Memory B cell (primary cell): ENCODE results near the gene SLC4A2.

ENCODE experiments used
- ATAC-seq: fragments of 150-1000 bp; cut with Tn5 transposase; 2 replicates; pipeline ENCODE4 v1.10.0; 2021; ENCODE audit warnings: low read depth, mild to moderate bottlenecking, moderate library complexity
- DNase-seq, 2 donors: peaks; one replicate each; pipeline ENCODE4 v3.0.0; 2022; ENCODE audit warnings: low spot score in 2 of 2
- H3K27ac Mint-ChIP-seq: one replicate; pipeline ENCODE4 v1.8.0; 2022; ENCODE audit warnings: mild to moderate bottlenecking, moderate library complexity, mixed read lengths
- H3K27me3 Mint-ChIP-seq: one replicate; pipeline ENCODE4 v1.8.0; 2022; ENCODE audit warnings: mixed read lengths
- H3K36me3 Mint-ChIP-seq: one replicate; pipeline ENCODE4 v1.8.0; 2022; ENCODE audit warnings: mild to moderate bottlenecking, mixed read lengths
- H3K4me1 Mint-ChIP-seq: one replicate; pipeline ENCODE4 v1.8.0; 2022; ENCODE audit warnings: mixed read lengths
- H3K4me3 Mint-ChIP-seq: one replicate; pipeline ENCODE4 v1.8.0; 2022; ENCODE audit warnings: mild to moderate bottlenecking, moderate library complexity, mixed read lengths
- H3K9me3 Mint-ChIP-seq: one replicate; pipeline ENCODE4 v1.8.0; 2022; ENCODE audit warnings: mixed read lengths

The SLC4A2 gene

DNA sequence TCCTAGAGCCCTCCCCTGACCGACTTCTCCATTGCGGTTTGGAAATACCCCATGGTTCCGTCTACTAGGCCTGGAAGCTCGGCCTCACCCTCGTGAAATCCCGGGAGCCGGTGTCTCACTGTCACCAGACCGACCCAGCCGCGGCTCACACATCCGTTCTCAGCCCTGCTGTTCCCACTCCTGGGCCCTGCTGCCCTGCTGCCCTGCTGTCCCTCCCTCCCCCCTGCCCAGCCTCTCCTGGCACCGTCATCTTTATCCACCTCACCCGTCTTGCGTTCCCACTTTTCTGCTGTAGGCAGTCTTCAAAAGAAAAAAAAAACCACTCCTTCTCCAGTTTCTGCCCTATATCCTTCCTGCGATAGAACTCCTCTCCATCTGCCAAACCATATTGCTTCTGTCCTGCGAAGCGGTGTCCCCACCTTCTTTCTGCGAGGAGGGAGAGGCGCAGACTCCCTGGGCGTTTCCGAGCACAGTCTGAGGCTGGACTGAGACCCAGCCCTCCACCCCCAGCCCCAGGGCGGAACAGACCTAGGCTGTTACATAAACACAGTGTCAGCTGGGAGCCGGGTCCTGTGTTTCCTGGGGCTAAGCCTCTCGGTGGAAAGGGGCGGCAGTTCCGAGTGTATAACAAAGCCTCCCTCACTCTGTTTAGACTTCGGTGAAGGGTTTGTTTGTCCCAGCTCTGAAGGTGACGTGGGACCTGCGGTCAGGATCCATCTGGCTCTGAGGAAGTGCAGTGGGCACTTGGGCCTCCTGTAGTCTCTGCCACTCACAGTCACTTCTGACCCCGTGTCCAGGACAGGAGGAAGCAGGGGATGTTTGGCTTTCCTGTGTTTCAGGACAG is 29.7 kb downstream of the SLC4A2 start:
- DNase-seq (no peak), ATAC-seq (no peak)
- Mint-ChIP-seq H3K4me1 (peaks cover 23% of the 10 kb centered on the region), H3K27me3 (peaks cover 2% of the 10 kb centered on the region), H3K4me3 (peak overlapping the region; percentile 43), H3K27ac (peak overlapping the region; percentile 7), H3K9me3 (no peaks in the 10 kb centered on the region), H3K36me3 (no peaks in the 10 kb centered on the region)

DNA sequence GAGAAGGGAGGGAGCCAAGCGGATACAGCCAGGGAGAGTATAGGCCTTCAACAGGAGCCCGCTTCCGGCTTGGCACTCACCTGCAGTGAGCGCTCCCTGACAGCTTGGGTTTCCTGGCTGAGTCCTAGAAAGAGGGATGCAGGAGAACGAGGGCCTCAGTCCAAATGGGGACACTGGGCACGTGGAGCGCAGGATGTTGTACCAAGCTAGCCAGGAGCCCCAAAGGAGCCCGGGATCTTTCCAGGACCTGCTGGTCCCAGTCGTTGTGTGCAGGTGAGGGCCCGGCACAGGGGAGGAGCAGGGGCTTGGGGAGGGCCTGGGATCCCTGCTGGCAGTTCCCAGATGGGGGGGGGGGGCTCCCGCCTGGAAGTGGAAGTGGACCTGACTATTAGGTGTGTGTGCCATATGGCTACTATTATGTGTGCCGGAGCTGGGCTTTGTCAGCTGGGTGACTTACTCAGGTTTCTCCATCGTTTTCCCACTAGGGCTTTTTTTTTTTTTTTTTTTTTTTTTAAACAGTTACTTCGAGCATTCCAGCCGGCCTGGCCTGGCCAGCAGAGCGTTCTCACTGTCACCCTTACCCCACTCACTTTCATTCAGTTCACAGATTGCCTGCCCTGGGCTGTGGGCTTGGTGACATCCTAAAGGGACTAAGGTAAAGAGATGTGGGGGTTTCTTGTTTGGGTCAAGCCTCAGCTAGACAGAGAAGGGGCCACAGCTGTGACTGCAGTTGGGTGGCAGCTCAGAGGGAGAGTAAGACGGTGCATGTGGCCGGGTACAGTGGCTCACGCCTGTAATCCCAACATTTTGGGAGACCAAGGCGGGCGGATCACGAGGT is 30.7 kb downstream of the SLC4A2 start:
- no peak for ATAC-seq
- DNase-seq = no peak
- Mint-ChIP-seq H3K9me3 (no peaks in the 10 kb centered on the region), H3K27me3 (no peaks in the 10 kb centered on the region), H3K27ac (no peak overlapping the region), H3K36me3 (no peaks in the 10 kb centered on the region), H3K4me1 (peaks cover 20% of the 10 kb centered on the region), H3K4me3 (no peak overlapping the region)

DNA sequence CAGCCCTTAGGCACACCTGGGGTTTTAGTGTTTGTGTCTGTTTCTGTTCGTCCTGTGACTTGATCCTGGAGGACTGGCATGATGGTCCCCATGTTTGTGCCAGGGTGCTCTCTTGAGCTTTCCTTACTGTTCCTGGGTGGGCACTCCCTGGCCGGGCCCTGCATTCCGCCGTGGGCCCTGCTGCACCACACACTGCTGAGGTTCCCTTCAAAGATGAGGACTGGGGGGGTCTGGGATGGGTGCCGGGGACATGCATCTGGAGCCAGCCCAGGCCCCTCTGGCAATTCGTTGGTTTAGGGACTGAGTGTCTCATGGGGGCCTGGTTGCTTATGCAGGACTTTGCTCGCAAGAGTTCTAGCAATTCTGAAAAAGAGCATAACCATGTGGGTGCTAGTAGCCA is 31.6 kb downstream of the SLC4A2 start:
- no peaks in the 10 kb centered on the region for H3K36me3 Mint-ChIP-seq
- H3K27me3 Mint-ChIP-seq = no peaks in the 10 kb centered on the region
- H3K9me3 Mint-ChIP-seq = no peaks in the 10 kb centered on the region
- no peak for DNase-seq
- no peak overlapping the region for H3K4me3 Mint-ChIP-seq
- peaks cover 11% of the 10 kb centered on the region for H3K4me1 Mint-ChIP-seq
- no peak overlapping the region for H3K27ac Mint-ChIP-seq
- ATAC-seq = no peak

DNA sequence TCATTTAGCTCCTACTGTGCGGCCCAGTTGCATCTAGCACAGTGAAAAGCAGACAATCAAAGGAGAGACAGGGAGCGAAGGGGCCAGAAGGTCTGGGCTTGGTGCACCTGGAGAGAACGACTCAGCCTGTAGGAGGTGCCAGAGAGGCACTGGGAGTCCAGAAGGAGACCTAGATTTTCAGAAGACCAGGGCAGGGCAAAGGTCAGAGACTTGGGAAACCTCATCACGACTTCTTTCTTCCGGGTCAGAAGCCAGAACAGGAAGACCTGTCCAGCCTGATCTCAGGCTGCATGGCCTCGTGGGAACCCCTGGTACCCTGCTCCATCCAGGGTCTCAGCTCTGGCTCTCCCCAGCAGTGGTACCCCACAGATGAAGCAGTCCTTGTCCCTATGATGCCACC is 32.0 kb downstream of the SLC4A2 start:
- no peaks in the 10 kb centered on the region for H3K27me3 Mint-ChIP-seq
- H3K9me3 Mint-ChIP-seq = no peaks in the 10 kb centered on the region
- H3K4me1 Mint-ChIP-seq = peaks cover 11% of the 10 kb centered on the region
- DNase-seq (no peak), ATAC-seq (no peak)
- H3K36me3 Mint-ChIP-seq = no peaks in the 10 kb centered on the region
- no peak overlapping the region for H3K4me3 Mint-ChIP-seq
- H3K27ac Mint-ChIP-seq = no peak overlapping the region

DNA sequence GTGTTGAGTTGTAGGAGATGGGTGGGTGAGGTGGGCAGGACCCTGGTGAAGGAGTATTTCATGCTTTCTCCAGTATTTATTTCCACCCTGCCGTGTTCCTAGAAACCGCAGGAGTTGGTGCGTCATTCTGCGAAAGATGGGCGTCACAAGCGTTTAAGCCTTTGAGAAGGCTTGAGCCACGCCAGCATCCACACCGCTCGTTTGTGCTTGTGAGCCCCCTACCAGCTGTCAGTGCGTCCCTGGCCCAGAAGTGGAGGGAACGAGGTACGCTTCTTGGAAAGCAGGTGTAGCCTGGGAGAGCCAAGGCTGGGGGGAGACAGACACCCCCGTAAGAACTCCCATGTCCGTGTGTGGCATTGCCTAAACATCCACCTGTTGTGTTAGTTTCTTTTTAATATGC is 32.6 kb downstream of the SLC4A2 start:
- Mint-ChIP-seq H3K4me1 (peaks cover 11% of the 10 kb centered on the region), H3K36me3 (no peaks in the 10 kb centered on the region), H3K4me3 (no peak overlapping the region), H3K9me3 (no peaks in the 10 kb centered on the region), H3K27me3 (no peaks in the 10 kb centered on the region), H3K27ac (no peak overlapping the region)
- DNase-seq (no peak), ATAC-seq (no peak)

DNA sequence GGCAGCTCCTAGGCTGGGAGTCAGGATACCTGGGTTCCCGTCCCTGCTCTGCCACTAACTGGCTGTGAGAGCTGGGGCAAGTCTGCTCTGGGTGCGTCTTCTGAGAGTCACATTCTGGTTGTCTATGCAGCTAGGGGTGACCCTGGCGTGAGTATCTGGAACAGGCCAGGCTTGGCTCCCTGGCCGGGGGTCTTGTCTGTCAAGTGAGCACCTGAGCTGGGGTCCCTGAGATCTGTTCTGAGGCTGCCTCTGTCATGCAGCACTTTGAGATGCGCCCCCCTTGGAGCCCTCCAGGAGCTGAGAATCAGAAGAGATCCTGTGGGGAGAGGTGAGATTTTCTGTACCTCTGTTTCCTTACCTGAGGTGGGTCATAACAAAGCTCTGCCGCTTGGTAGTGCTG is 34.4 kb downstream of the SLC4A2 start:
- no peaks in the 10 kb centered on the region for H3K36me3 Mint-ChIP-seq

DNA sequence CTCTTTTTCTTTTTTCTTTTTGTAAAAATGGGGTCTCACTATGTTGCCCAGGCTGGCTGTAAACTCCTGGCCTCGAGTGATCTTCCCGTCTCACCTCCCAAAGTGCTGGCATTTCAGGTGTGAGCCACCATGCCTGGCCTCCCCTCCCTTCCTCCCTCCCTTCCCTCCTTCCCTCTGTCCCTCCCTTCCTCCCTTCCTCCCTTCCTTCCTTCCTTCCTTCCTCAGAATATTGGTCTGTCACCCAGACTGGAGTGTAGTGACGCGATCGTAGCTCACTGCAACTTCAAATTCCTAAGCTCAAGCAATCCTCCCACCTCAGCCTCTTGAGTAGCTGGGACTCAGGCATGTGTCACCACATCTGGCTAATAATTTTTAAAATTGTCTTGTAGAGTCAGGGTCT is 35.3 kb downstream of the SLC4A2 start:
- no peaks in the 10 kb centered on the region for H3K9me3 Mint-ChIP-seq
- no peak overlapping the region for H3K4me3 Mint-ChIP-seq

More for the DNA sequence above, 34.4 kb downstream of the SLC4A2 start:
- Mint-ChIP-seq H3K4me1 (peaks cover 8% of the 10 kb centered on the region), H3K27me3 (no peaks in the 10 kb centered on the region), H3K9me3 (no peaks in the 10 kb centered on the region), H3K27ac (no peak overlapping the region), H3K4me3 (no peak overlapping the region)
- no peak for ATAC-seq
- DNase-seq = no peak

DNA sequence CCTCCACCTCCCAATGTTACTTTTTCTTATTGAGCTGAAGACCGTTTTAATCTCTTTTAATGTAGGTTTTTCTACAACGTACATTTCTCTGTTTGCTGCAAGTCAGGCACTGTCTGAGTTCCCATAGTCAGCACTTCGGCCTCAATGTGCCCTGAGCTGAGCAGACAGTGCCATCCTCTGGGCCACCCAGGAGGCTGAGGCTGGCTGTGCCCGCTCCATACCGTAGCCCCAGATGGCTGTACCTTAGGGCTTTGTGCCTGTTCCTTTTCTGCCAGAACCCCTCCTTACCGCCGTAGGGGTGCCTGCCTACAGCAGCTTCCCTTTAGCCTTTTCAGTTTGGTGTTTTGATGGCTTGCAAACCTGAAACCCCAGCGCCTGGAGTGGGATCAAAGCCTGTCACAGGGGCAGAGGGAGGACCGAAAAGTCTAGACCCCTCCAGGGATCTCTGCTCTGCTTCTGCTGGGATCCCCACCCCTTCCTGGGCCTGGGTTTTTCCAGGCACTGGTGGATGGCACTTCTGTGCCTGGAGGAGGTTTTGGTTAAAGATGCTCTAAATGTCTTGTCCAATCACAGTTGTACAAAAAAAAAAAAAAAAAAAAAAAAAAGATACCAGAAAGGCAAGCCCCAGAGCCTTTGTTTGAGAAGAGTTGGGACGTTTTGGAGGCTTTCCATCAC is 35.9 kb downstream of the SLC4A2 start:
- Mint-ChIP-seq H3K9me3 (no peaks in the 10 kb centered on the region), H3K27ac (no peak overlapping the region), H3K36me3 (no peaks in the 10 kb centered on the region)

More for the DNA sequence above, 35.3 kb downstream of the SLC4A2 start:
- H3K27me3 Mint-ChIP-seq = no peaks in the 10 kb centered on the region
- ATAC-seq (no peak), DNase-seq (no peak)
- no peak overlapping the region for H3K27ac Mint-ChIP-seq
- peaks cover 4% of the 10 kb centered on the region for H3K4me1 Mint-ChIP-seq
- no peaks in the 10 kb centered on the region for H3K36me3 Mint-ChIP-seq

DNA sequence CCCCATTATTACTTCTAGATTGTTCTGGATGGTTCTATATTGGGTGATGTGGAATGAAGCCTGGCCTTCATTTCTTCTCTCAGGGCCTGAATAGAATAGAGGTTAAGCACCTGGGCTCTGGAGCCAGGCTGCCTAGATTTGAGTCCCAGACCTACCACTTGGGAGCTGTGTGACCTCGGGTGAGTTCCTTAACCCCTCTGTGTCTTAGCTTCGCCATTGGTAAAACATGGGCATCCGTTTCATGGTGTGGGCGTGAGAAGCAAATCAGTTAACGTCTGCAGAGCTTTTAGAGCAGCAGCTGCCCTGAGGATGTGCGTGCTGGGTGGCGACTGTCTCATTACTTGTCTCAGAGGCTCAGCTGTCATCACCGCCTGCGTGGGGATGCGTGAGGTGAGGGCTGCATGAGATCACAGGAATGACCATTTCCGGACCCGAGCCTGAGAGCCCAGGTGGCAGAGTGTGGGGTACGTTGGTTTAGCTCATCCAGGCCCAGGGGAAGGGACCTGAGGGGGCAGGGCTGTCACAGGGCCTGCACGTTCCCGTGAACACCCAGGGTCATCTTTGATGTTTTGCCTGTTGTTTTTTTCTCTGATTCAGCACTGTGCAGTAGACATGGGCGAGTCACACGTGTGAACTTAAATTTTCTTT is 36.6 kb downstream of the SLC4A2 start:
- Mint-ChIP-seq H3K4me1 (peaks cover 2% of the 10 kb centered on the region), H3K4me3 (no peak overlapping the region), H3K27me3 (no peaks in the 10 kb centered on the region), H3K9me3 (no peaks in the 10 kb centered on the region), H3K36me3 (no peaks in the 10 kb centered on the region), H3K27ac (no peak overlapping the region)
- ATAC-seq (no peak), DNase-seq (no peak)

More for the DNA sequence above, 35.9 kb downstream of the SLC4A2 start:
- Mint-ChIP-seq H3K4me1 (peaks cover 2% of the 10 kb centered on the region), H3K4me3 (no peak overlapping the region), H3K27me3 (no peaks in the 10 kb centered on the region)
- no peak for DNase-seq
- no peak for ATAC-seq

DNA sequence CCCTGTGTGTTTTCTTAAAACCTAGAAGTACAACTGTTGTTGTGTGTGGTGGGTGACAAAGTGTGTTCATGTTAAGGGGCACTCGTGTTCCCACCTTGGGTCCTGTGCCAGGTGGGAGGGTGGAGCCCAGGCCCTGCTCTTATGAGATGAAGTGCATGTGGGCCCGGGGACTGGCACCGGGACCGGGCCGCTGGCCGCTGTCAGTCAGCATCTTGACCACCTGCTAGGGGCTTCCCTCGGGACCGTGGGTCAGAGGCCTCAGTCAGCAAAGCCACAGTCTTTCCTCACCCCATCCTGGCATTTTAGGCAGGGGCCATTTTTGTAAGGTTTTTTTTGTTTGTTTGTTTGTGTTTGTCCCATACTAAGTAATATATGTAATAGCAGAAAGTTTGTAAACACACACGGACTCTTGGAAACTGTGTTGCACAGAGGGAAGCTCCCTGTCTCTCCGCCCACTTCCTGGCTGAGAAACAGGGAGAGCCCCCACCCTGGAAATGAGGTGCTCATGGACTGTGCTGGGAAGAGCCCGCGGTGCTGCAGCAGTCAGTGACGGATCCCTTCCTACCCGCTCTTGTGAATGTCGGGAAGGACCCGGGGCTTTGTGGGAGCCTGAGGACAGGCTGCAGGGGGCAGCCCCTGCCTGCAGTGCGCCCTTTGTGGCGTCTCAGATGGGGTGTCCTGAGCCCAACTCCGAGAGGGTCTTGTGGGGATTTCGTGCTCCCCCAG is 40.3 kb downstream of the SLC4A2 start:
- Mint-ChIP-seq H3K4me3 (no peak overlapping the region), H3K36me3 (peaks cover 1% of the 10 kb centered on the region), H3K27me3 (no peaks in the 10 kb centered on the region), H3K27ac (no peak overlapping the region), H3K9me3 (no peaks in the 10 kb centered on the region), H3K4me1 (peaks cover 2% of the 10 kb centered on the region)
- no peak for DNase-seq
- no peak for ATAC-seq

DNA sequence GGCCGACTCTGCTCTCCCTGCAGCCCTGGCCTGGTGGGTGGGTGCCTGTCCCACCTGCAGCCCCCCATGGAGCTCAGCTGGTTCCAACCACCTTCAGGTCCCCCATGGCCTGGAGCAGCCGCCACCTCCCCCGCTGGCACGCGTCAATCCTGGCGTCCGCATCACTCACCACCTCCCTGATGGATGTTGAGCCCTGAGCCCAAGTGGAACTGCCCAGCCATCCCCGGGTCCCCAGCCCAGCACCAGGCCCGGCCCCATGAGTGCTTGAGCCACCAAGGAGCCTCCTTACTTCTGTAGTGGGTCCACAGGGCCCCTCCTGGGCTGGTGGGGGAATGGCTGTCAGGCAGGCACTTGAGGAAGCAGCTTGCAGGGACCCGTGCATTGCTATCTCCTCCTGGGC is 41.5 kb downstream of the SLC4A2 start:
- Mint-ChIP-seq H3K4me1 (no peaks in the 10 kb centered on the region), H3K27me3 (no peaks in the 10 kb centered on the region), H3K4me3 (no peak overlapping the region), H3K36me3 (peaks cover 1% of the 10 kb centered on the region), H3K9me3 (no peaks in the 10 kb centered on the region), H3K27ac (no peak overlapping the region)
- DNase-seq (no peak), ATAC-seq (no peak)

DNA sequence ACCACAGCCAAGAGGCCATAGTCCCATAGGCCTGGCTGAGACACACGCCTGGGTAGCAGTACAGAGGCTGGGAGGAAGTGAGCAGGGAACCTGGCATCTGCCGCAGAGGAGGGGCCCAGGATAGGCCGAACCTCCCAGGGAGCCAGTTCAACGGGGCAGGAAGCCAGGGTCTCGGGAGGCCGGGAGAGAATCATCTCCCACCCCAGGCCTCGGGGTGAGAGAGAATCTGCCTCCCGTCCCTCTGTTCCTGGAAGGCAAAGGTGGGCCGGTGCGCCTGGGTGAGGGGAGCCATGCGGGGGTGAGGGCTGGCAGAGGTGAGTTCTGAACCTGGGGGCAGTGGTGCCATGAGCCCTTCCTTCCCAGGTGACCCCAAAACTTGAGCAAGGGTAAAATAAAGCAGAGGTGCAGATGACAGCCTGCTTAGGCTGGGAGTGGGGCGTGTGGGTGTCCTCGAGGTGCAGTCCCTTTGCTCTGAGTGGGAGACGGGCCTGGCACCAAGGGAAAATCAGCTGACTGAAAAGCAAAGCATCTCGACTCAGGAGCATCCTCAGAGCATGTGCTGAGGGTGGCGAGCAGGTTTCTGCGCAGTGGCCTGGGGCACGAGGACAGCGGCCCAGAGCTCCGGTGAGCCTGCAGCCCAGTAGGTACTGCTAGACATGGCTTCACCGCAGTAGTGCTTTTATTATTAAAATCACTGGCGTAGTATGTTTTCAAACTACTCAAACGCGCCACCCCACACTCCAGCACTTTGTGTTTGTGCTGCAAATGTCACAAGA is 42.4 kb downstream of the SLC4A2 start:
- ATAC-seq = no peak
- no peak overlapping the region for H3K27ac Mint-ChIP-seq
- H3K9me3 Mint-ChIP-seq = no peaks in the 10 kb centered on the region

DNA sequence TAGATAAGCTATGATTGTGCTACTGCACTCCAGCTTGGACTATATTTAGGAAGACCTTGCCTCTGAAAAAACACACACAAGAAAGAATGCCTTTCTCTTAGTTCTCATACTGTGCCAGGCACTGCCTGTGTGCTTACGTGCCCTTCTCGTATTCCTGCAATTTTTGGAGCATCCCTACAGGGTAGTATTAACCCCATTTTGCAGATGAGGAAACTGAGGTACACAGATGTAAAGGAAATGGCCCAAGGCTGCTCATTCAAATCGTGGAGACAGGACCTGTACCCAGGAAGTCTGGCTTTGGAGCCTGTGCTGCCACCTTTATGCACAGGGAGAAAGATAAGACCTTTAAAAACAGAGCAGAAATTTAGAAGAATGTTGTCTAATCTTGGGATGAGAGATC is 43.6 kb downstream of the SLC4A2 start:
- DNase-seq = no peak
- Mint-ChIP-seq H3K27ac (no peak overlapping the region), H3K9me3 (no peaks in the 10 kb centered on the region), H3K4me3 (no peak overlapping the region), H3K36me3 (peaks cover 1% of the 10 kb centered on the region), H3K4me1 (no peaks in the 10 kb centered on the region), H3K27me3 (no peaks in the 10 kb centered on the region)
- no peak for ATAC-seq

More for the DNA sequence above, 42.4 kb downstream of the SLC4A2 start:
- Mint-ChIP-seq H3K36me3 (peaks cover 1% of the 10 kb centered on the region), H3K4me1 (no peaks in the 10 kb centered on the region), H3K27me3 (no peaks in the 10 kb centered on the region), H3K4me3 (no peak overlapping the region)
- no peak for DNase-seq
